ENCODE results near the gene TSPAN11. TPM values are rescaled to one million over a fixed set of nuclear protein-coding genes. Genes with fewer than 3 reads are reported as not detected.
"Not testable (repeated sequence)": the region's sequence is repeated elsewhere in the genome, so short reads cannot be mapped to it uniquely, and the experiment has no call there.

Gene TSPAN11
- total and polyA plus RNA-seq, 2 of the 8 experiments (the other 6 are each of a cell fraction or from before 2014, with no cell fraction given) = 3.9 to 8.2 TPM

DNA sequence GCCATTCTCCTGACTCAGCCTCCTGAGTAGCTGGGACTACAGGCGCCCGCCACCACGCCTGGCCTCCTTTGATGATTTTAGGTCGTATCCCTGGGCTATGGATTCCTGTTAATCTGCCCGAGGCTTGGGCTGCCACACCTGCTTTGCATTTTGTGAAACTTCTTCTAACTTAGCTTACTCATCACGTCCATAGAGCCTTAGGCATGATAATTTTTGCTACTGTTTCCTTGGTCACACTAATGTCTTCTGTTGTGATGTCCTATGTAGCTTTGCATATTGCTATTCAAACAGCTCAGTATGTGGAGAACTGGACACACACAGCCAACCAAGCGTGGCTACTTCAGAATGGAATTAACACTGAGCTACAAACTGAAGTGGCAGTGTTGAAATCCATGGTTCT, 99.7 kb downstream of the TSPAN11 start (continued):
- no peak for TF ChIP-seq RNF2 (IDR thresholded peaks at IDR 0.05; ENCODE audit: borderline replicate concordance, low read depth, low read length, missing control alignments, poor library complexity, severe bottlenecking)
- TF ChIP-seq SRF (IDR thresholded peaks at IDR 0.05; ENCODE audit: low read depth, low read length) = no peak
- no peak for TF ChIP-seq SP2 (IDR thresholded peaks at IDR 0.05; ENCODE audit: low read length)

DNA sequence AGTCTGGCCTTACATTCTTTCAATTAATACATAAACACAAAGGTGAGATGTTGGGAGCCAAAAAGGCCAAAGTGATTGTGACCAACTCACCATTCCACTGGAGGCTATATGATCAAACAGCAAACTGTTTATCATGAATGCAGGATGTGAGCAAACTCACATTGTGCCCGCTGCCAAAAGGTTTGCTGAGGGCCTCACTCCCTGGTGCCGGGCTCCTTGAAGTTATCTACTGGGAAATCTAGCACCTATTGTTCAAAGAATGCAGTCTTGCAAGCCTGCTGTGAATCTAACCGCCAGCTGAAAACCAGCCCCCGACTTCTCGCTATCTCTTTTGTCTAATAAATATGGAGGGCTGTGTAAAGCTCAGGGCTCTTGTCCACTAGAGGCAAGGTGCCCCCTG, 100.5 kb downstream of the TSPAN11 start:
- H3K9me3 ChIP-seq (ENCODE audit: insufficient read depth in 2 of 2, low read depth in 1 of 2, low read length in 1 of 2); H2BK120ac ChIP-seq (replicated peaks; ENCODE audit: low read depth, low read length); H3K4me1 ChIP-seq (replicated peaks in 1 of 4; ENCODE audit: control insufficient read depth in 3 of 4, insufficient read depth in 4 of 4, low read length in 3 of 4); H3K18ac ChIP-seq (ENCODE audit: extremely low read depth, low read length); H4K5ac ChIP-seq (ENCODE audit: insufficient read length, low read depth, low read length); H3K4me2 ChIP-seq (ENCODE audit: insufficient read depth in 1 of 2, low read depth in 2 of 2, low read length in 2 of 2); H3K23me2 ChIP-seq (ENCODE audit: low read depth, low read length); H3K9ac ChIP-seq (replicated peaks in 1 of 4; ENCODE audit: extremely low read depth in 1 of 4, low read depth in 3 of 4, low read length in 3 of 4); H3K79me2 ChIP-seq (ENCODE audit: control insufficient read depth in 1 of 2, insufficient read depth in 2 of 2, low read length in 2 of 2); H3K23ac ChIP-seq (ENCODE audit: insufficient read length); H4K91ac ChIP-seq (replicated peaks; ENCODE audit: insufficient read length, low read length); H2BK5ac ChIP-seq (ENCODE audit: low read depth, low read length); H3K36me3 ChIP-seq (ENCODE audit: control insufficient read depth in 2 of 4, insufficient read depth in 4 of 4, low read length in 3 of 4); H2AK5ac ChIP-seq (ENCODE audit: low read depth, low read length); H2BK20ac ChIP-seq (ENCODE audit: low read length); H3K27me3 ChIP-seq (replicated peaks in 1 of 4; ENCODE audit: control insufficient read depth in 3 of 4, extremely low read depth in 1 of 4, insufficient read depth in 3 of 4, low read length in 3 of 4); H3K4me3 ChIP-seq (ENCODE audit: extremely low read depth in 1 of 4, insufficient read depth in 2 of 4, low read depth in 3 of 4, low read length in 4 of 4); H3K27ac ChIP-seq (ENCODE audit: low read depth, low read length); H4K20me1 ChIP-seq (replicated peaks in 1 of 2; ENCODE audit: control insufficient read depth in 1 of 2, insufficient read depth in 2 of 2, low read length in 2 of 2); H3K4ac ChIP-seq (replicated peaks; ENCODE audit: insufficient read length, low read depth, low read length); H2AFZ ChIP-seq (ENCODE audit: low read length); H2BK15ac ChIP-seq (ENCODE audit: low read length); H3K56ac ChIP-seq (replicated peaks; ENCODE audit: insufficient read length, low read depth, low read length); H3K79me1 ChIP-seq (ENCODE audit: low read depth, low read length); DNase-seq (ENCODE audit: low read depth in 1 of 2, low spot score in 2 of 2); H3K14ac ChIP-seq (ENCODE audit: insufficient read length); H4K8ac ChIP-seq (ENCODE audit: extremely low read depth, insufficient read depth, low read length); H2BK12ac ChIP-seq (ENCODE audit: low read depth, low read length); FAIRE-seq: not testable (repeated sequence)
- ChIA-PET POLR2A (ENCODE audit: partially characterized antibody) (interaction anchor here (1.1 kb wide), 1 partner anchor 29 kb away, joined by 3 read pairs; no protein-coding TSS in a partner anchor), CTCF (ENCODE audit: partially characterized antibody) (interaction anchor here (1.4 to 2.0 kb wide), 2 partner anchors 27 to 175 kb away, joined by 3 to 4 read pairs; no protein-coding TSS in a partner anchor)
- 95% methylated on average over 5 of the region's 5 CpGs; no CpG with 5 or more reads in 1 of the 2 experiments for WGBS, 2 experiments (ENCODE audit: extremely low coverage in 1 of 2, insufficient coverage in 1 of 2, insufficient read length in 1 of 2, insufficient replicate concordance in 2 of 2, low coverage in 1 of 2, low lambda C conversion rate in 2 of 2, missing lambda C conversion rate in 1 of 2)

All from H1 (cell line).